Mesenchymal stem cell (in vitro differentiated cells and primary cell): ENCODE results near the gene CNR2.
A peak's percentile ranks its signal among the peaks of the same experiment; 100 is the strongest.

Experiments used
- DNase-seq: peaks from one replicate; pipeline ENCODE4 v3.0.0-alpha.2; 2013
- H2AFZ ChIP-seq: one replicate; pipeline ENCODE4 v1.6.1; 2013; ENCODE audit warnings: low read depth, mild to moderate bottlenecking, control low read depth, inconsistent platforms, low read length, moderate library complexity
- H2AK5ac ChIP-seq: 2 replicates; pipeline ENCODE4 v1.6.1; 2013; ENCODE audit warnings: low read length, moderate library complexity, mild to moderate bottlenecking, inconsistent platforms; ENCODE audit not compliant: severe bottlenecking
- H2BK120ac ChIP-seq: one replicate; pipeline ENCODE4 v1.6.1; 2013; ENCODE audit warnings: low read depth, mild to moderate bottlenecking, inconsistent platforms, low read length, moderate library complexity
- H2BK12ac ChIP-seq, 2 experiments: one replicate each; pipeline ENCODE4 v1.6.1; 2013; ENCODE audit warnings: inconsistent platforms in 2 of 2, low read length in 2 of 2, mild to moderate bottlenecking in 2 of 2, moderate library complexity in 2 of 2, control low read depth in 1 of 2
- H2BK15ac ChIP-seq: one replicate; pipeline ENCODE4 v1.6.1; 2013; ENCODE audit warnings: mild to moderate bottlenecking, low read depth, inconsistent platforms; ENCODE audit not compliant: poor library complexity, severe bottlenecking
- H2BK5ac ChIP-seq: 2 replicates; pipeline ENCODE4 v1.6.1; 2013; ENCODE audit warnings: low read depth, mild to moderate bottlenecking, low read length, control low read depth, inconsistent platforms; ENCODE audit not compliant: poor library complexity, severe bottlenecking
- H3K14ac ChIP-seq, 2 experiments: one replicate each; pipeline ENCODE4 v1.6.1; 2013; ENCODE audit warnings: inconsistent platforms in 2 of 2, low read length in 2 of 2, control low read depth in 1 of 2, mild to moderate bottlenecking in 1 of 2, moderate library complexity in 1 of 2
- H3K18ac ChIP-seq, 2 experiments: one replicate each; pipeline ENCODE4 v1.6.1; 2013; ENCODE audit warnings: inconsistent platforms in 2 of 2, low read length in 2 of 2, control low read depth in 1 of 2, low read depth in 1 of 2, mild to moderate bottlenecking in 1 of 2
- H3K23ac ChIP-seq, 2 experiments: one replicate each; pipeline ENCODE4 v1.6.1; 2013; ENCODE audit warnings: inconsistent platforms in 2 of 2, low read length in 2 of 2, mild to moderate bottlenecking in 2 of 2, moderate library complexity in 2 of 2, control low read depth in 1 of 2
- H3K27ac ChIP-seq: 2 replicates; pipeline ENCODE4 v1.5.1; 2013; ENCODE audit warnings: mild to moderate bottlenecking, moderate library complexity, low read length, control low read depth, inconsistent platforms; ENCODE audit not compliant: poor library complexity, severe bottlenecking
- H3K27me3 ChIP-seq, 2 experiments: 2 replicates each; pipeline versions ENCODE4 v1.6.1 to v1.7.0; 2013; ENCODE audit warnings: low read length in 2 of 2, mild to moderate bottlenecking in 2 of 2, moderate library complexity in 2 of 2, control low read depth in 1 of 2, inconsistent platforms in 1 of 2; ENCODE audit not compliant: control insufficient read depth in 1 of 2, insufficient read depth in 1 of 2
- H3K36me3 ChIP-seq, 2 experiments: 2 replicates each; pipeline versions ENCODE4 v1.6.1 to v1.7.0; 2013; ENCODE audit warnings: low read length in 2 of 2, control low read depth in 1 of 2, inconsistent platforms in 1 of 2, low read depth in 1 of 2, mild to moderate bottlenecking in 1 of 2; ENCODE audit not compliant: insufficient read depth in 2 of 2, control insufficient read depth in 1 of 2
- H3K4ac ChIP-seq, 2 experiments: one replicate each; pipeline ENCODE4 v1.6.1; 2013; ENCODE audit warnings: inconsistent platforms in 2 of 2, low read length in 2 of 2, mild to moderate bottlenecking in 2 of 2, moderate library complexity in 2 of 2, control low read depth in 1 of 2, low read depth in 1 of 2
- H3K4me1 ChIP-seq: 2 replicates; pipeline ENCODE4 v1.6.1; 2013; ENCODE audit warnings: low read depth, low read length, control low read depth; ENCODE audit not compliant: control insufficient read depth, insufficient read depth
- H3K4me2 ChIP-seq: 2 replicates; pipeline ENCODE4 v1.6.1; 2013; ENCODE audit warnings: low read length, mild to moderate bottlenecking, inconsistent platforms; ENCODE audit not compliant: poor library complexity, severe bottlenecking
- H3K4me3 ChIP-seq, 2 experiments: 2 replicates each; pipeline versions ENCODE4 v1.5.1 to v1.7.0; 2013; ENCODE audit warnings: low read length in 2 of 2, mild to moderate bottlenecking in 2 of 2, control low read depth in 1 of 2, low read depth in 1 of 2; ENCODE audit not compliant: insufficient read depth in 1 of 2
- H3K79me1 ChIP-seq: replicated peaks from 2 replicates; pipeline ENCODE4 v1.6.1; 2013; ENCODE audit warnings: mild to moderate bottlenecking, control low read depth, low read length, inconsistent platforms; ENCODE audit not compliant: poor library complexity, severe bottlenecking
- H3K9ac ChIP-seq: 2 replicates; pipeline ENCODE4 v1.7.0; 2013; ENCODE audit warnings: mild to moderate bottlenecking, low read length, moderate library complexity
- H3K9me3 ChIP-seq: 2 replicates; pipeline ENCODE4 v1.7.0; 2013; ENCODE audit warnings: mild to moderate bottlenecking, low read length; ENCODE audit not compliant: control insufficient read depth
- H4K8ac ChIP-seq: one replicate; pipeline ENCODE4 v1.6.1; 2013; ENCODE audit warnings: inconsistent platforms, mild to moderate bottlenecking, low read length, moderate library complexity
- H4K91ac ChIP-seq: one replicate; pipeline ENCODE4 v1.6.1; 2013; ENCODE audit warnings: mild to moderate bottlenecking, low read length, inconsistent platforms
- WGBS: methylation state at CpG from one replicate; pipeline ENCODE4 v1.1.7; 2013; ENCODE audit warnings: mixed read lengths; 5-methylcytosine and 5-hydroxymethylcytosine counted together

The CNR2 gene

DNA sequence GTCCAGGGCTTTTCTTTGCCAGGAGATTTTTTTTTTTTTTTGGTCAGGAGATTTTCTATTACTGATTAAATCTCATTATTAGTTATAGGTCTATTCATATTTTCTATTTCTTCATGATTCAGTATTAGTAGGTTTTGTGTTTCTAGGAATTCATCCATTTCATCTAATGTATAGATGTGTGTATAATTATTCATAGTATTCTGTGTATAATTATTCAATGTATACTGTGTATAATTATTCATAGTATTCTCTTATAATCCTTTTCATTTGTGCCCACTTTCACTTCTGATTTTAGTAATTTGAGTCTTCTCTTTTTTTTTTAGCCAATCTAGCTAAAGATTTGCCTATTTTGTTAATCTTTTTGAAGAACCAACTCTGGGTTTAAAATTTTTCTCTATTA, 34.2 kb upstream of the CNR2 start:
- H3K4me1 ChIP-seq = peaks cover 1% of the 10 kb centered on the region
- H3K36me3 ChIP-seq = no peaks in the 10 kb centered on the region
- H3K79me1 ChIP-seq = no peaks in the 10 kb centered on the region
- no peak overlapping the region for H3K9ac ChIP-seq
- H3K18ac ChIP-seq = no peak overlapping the region
- H4K91ac ChIP-seq = no peak overlapping the region
- H3K27ac ChIP-seq = no peak overlapping the region
- H3K23ac ChIP-seq = no peak overlapping the region
- H3K27me3 ChIP-seq = peaks cover 0 to 9% of the 10 kb centered on the region in 2 experiments
- H4K8ac ChIP-seq = no peak overlapping the region
- no peak overlapping the region for H3K4ac ChIP-seq
- H2AK5ac ChIP-seq = no peak overlapping the region
- H2BK5ac ChIP-seq = no peak overlapping the region
- no peak overlapping the region for H3K4me2 ChIP-seq
- no peak overlapping the region for H3K14ac ChIP-seq
- no peak overlapping the region for H2AFZ ChIP-seq
- no peak overlapping the region for H2BK15ac ChIP-seq
- H2BK12ac ChIP-seq = no peak overlapping the region
- H3K4me3 ChIP-seq = no peak overlapping the region
- peaks cover 20% of the 10 kb centered on the region for H3K9me3 ChIP-seq
- no peak overlapping the region for H2BK120ac ChIP-seq
- DNase-seq = no peak

DNA sequence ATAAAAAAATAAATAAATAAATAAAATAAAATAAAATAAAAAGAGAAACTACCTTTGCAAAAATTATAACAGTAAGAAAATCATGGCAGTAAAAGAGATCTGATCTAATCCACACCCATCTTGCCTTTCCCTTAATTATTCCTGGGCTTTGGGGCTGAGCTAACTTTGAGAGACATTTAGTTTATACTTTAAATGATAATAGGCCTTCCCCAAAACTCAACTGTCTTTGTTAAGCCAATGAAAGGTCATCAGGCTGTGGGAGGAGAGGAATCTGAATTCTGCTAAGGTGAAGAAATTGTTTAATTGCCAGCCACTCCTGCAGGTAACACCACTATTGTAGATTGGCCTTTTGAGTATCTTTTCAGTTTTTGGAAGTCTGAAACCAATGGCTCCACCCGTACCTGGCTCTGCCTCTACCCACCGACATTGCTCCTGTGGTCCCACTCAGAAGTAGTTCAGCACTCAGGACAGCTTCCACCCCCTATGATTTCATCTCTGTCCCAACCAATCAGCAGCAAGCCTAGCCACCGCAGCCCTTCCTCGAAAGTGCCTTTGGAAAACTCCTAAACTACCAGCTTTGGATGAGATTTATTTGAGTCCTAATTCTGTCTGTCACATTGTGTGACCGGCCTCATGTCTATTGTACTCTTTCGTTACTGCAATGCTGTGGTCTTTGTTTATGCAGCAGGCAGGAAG, 23.5 kb upstream of the CNR2 start:
- Histone ChIP-seq H2BK5ac (no peak overlapping the region), H4K91ac (no peak overlapping the region), H3K18ac (no peak overlapping the region), H4K8ac (no peak overlapping the region), H3K27me3 (peaks cover 0 to 5% of the 10 kb centered on the region in 2 experiments), H2BK120ac (no peak overlapping the region), H3K36me3 (no peaks in the 10 kb centered on the region), H3K4me1 (no peaks in the 10 kb centered on the region), H2AK5ac (no peak overlapping the region), H3K4me3 (no peak overlapping the region), H3K79me1 (no peaks in the 10 kb centered on the region), H2BK12ac (no peak overlapping the region), H3K4ac (no peak overlapping the region), H2BK15ac (no peak overlapping the region), H3K14ac (no peak overlapping the region), H2AFZ (no peak overlapping the region), H3K9ac (no peak overlapping the region), H3K27ac (no peak overlapping the region), H3K9me3 (no peaks in the 10 kb centered on the region), H3K23ac (no peak overlapping the region), H3K4me2 (no peak overlapping the region)
- WGBS = 69% methylated on average over 4 of the region's 6 CpGs
- DNase-seq = peak; percentile 30

DNA sequence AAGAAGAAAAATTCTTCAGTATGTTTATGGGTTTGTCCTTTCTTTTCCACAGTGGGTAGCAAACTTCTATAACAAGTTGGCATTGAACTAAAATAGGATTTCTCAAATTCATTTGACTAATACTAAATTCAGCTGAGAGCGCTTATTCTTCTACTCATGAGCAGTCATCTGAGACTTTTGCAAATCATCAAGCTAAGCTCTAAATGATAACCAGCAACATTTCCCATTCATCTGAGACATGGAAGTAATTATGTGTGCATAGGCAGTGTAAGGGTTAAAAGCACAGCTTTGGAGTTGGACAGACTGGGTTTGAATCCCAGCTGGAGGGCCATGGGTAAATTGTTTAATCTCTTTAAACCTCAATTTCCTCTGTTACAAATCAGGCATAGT, 18.3 kb upstream of the CNR2 start:
- Histone ChIP-seq H3K14ac (no peak overlapping the region), H3K9ac (peak overlapping the region; percentile 79), H3K4me1 (peaks cover 3% of the 10 kb centered on the region), H3K18ac (no peak overlapping the region), H3K4me2 (peak overlapping the region; percentile 61), H2BK120ac (no peak overlapping the region), H3K79me1 (no peaks in the 10 kb centered on the region), H4K91ac (no peak overlapping the region), H2BK12ac (no peak overlapping the region), H2BK5ac (peak overlapping the region; percentile 99), H2AK5ac (no peak overlapping the region), H3K27me3 (peaks cover 0 to 7% of the 10 kb centered on the region in 2 experiments), H2AFZ (no peak overlapping the region), H4K8ac (no peak overlapping the region), H3K36me3 (no peaks in the 10 kb centered on the region), H3K23ac (no peak overlapping the region), H3K4ac (no peak overlapping the region), H2BK15ac (no peak overlapping the region), H3K4me3 (peak overlapping the region in 1 of 2 experiments; percentile 52), H3K9me3 (no peaks in the 10 kb centered on the region), H3K27ac (peak overlapping the region; percentile 100)
- WGBS = 100% methylated on average over 1 of the region's 1 CpG
- DNase-seq = no peak

DNA sequence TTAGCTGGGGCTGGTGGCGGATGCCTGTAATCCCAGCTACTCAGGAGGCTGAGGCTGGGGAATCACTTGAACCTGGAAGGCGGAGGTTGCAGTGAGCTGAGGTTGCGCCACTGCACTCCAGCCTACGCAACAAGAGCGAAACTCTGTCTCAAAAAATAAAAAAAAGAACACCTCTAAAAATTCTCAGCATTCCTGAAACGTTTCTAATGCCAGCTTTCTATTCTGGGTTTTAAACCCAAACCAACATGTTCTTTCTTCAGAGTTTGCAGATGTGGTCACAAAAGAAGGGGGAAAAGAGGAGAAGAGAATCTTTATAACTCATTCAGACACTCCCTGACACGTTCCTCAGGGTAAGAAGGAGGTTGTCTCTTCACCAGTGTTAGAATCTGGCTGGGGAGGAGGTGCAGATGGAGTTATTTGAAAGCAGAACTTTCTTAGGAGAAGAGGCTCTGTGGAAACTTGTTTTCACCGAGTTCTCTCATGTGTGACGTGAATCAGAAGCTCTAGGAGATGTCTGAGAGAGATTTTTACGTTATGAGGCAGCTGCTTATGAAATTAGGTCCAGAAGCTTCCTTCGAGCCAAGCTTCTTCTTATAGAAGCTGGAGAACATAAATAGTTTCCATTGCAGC, 17.8 kb upstream of the CNR2 start:
- no peak overlapping the region for H4K8ac ChIP-seq
- peak overlapping the region; percentile 61 for H3K4me2 ChIP-seq
- H3K27ac ChIP-seq = peak overlapping the region; percentile 100
- H3K9me3 ChIP-seq = no peaks in the 10 kb centered on the region
- H3K9ac ChIP-seq = peak overlapping the region; percentile 79
- peaks cover 3% of the 10 kb centered on the region for H3K4me1 ChIP-seq
- H2BK120ac ChIP-seq = no peak overlapping the region
- H2BK15ac ChIP-seq = no peak overlapping the region
- no peak overlapping the region for H3K18ac ChIP-seq
- peaks cover 0 to 7% of the 10 kb centered on the region in 2 experiments for H3K27me3 ChIP-seq
- H2AFZ ChIP-seq = no peak overlapping the region
- H2BK12ac ChIP-seq = no peak overlapping the region
- peak overlapping the region; percentile 99 for H2BK5ac ChIP-seq
- H3K36me3 ChIP-seq = no peaks in the 10 kb centered on the region
- no peak overlapping the region for H2AK5ac ChIP-seq
- H3K14ac ChIP-seq = no peak overlapping the region
- H3K4me3 ChIP-seq = peak overlapping the region in 1 of 2 experiments; percentile 52
- DNase-seq = peak; percentile 45
- no peak overlapping the region for H3K4ac ChIP-seq
- H3K23ac ChIP-seq = no peak overlapping the region
- no peak overlapping the region for H4K91ac ChIP-seq
- 58% methylated on average over 11 of the region's 11 CpGs for WGBS
- no peaks in the 10 kb centered on the region for H3K79me1 ChIP-seq
